Smooth muscle cell of the umbilical artery (primary cell): ENCODE data around the gene OOSP4A. TPM values are rescaled to one million over a fixed set of nuclear protein-coding genes. Genes with fewer than 3 reads are reported as not detected.

ENCODE experiments used
- total RNA-seq: library from RNA; depleted of rRNA; stranded (reverse); fragments of >200 nt; gene quantifications from 2 replicates; pipeline ENCODE4 v1.2.3, GENCODE V29; 2014

The OOSP4A gene
- total RNA-seq = not detected in 2 replicates

DNA sequence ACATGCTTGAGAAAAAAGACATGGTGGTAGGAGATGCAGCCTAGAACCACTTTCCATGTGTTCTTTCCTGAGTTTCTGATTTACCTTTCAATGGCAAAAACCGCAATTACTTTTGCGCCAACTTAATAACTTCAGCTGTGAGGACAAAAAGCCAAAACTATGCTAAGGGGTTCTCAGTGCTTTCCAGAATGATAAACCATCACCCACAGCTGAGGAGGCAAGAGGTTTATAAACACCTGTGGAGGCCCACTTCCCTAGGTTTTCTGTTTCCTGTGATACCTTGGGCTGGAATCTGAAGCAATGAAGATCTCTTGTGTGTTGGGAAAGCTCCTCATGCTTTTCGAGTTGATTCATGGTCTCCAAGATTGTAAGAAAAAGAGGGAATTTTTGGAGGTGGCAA lies at the start of gene OOSP4A:
Gene OOSP4A, plus strand, starts transcription at position 301 of the 400 bp plus-strand sequence. Its CDS starts 0 bp downstream, at position 301.

GRCh38 chr11:59938132-59938531 lies 25.7 kb upstream of the OOSP4A start, which contains the start of gene OOSP1:
Gene OOSP1 (plus strand): TSS chr11:59938432. CDS start chr11:59938455, 23 bp downstream.

DNA sequence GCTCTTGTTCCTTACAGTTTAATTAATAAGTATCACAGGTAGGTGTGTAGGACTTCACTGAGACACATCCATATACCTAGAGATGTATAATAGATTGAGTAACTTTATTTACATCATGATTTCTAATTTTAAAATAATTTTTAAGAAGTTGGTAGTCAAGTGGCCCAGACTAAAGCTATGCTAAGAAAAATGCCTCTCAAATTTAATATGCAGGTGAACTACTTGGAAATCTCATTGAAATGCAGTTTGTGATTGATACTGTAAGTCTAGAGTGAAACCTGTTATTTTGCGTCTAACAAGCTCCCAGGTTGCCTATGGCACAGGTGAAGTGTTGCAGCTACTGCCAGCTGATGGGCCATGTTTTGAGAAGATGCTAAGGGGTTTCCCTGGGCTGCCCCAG lies 53.0 kb downstream of the OOSP4A start, which contains the start of gene OOSP4B:
Gene OOSP4B, plus strand, starts transcription at position 301 of the 400 bp plus-strand sequence.

Other genes with a start within 250 kb of the OOSP4A start
- 22.0 and 34.0 TPM in 2 replicates for gene STX3, start 208.7 kb upstream of the OOSP4A start, total RNA-seq
- 24.2 and 27.3 TPM in 2 replicates for gene MRPL16, start 153.3 kb upstream of the OOSP4A start, total RNA-seq
- not detected in 2 replicates for gene CBLIF, start 118.5 kb upstream of the OOSP4A start, total RNA-seq
- not detected in 2 replicates for gene TCN1, start 97.5 kb upstream of the OOSP4A start, total RNA-seq
- not detected in 2 replicates for gene OOSP3, start 85.3 kb upstream of the OOSP4A start, total RNA-seq
- gene OOSP1, start 25.6 kb upstream of the OOSP4A start, total RNA-seq = not detected in 2 replicates
- gene OOSP4B, start 53.1 kb downstream of the OOSP4A start, total RNA-seq = not detected in 2 replicates
- not detected in 2 replicates for gene OOSP2, start 76.4 kb downstream of the OOSP4A start, total RNA-seq
- gene MS4A3, start 92.6 kb downstream of the OOSP4A start, total RNA-seq = not detected in 2 replicates
- not detected in 2 replicates for gene MS4A2, start 124.6 kb downstream of the OOSP4A start, total RNA-seq
- gene MS4A6A, start 219.1 kb downstream of the OOSP4A start, total RNA-seq = not detected in 2 replicates